Trophoblast cell (in vitro differentiated cells and primary cell): ENCODE data around the gene RFPL3.
A peak's percentile ranks its signal among the peaks of the same experiment; 100 is the strongest.

Experiments used
- DNase-seq, 2 donors: peaks; one replicate each; pipeline ENCODE4 v3.0.0-alpha.2; 2016
- H2AFZ ChIP-seq: 2 replicates; pipeline ENCODE4 v1.6.1; 2013; ENCODE audit warnings: low read length, moderate library complexity, mild to moderate bottlenecking; ENCODE audit not compliant: insufficient read depth, poor library complexity
- H2AK5ac ChIP-seq: 2 replicates; pipeline ENCODE4 v1.6.1; 2013; ENCODE audit warnings: mild to moderate bottlenecking, low read length
- H2BK120ac ChIP-seq: 2 replicates; pipeline ENCODE4 v1.6.1; 2013; ENCODE audit warnings: low read length, mild to moderate bottlenecking, moderate library complexity; ENCODE audit not compliant: insufficient read depth, poor library complexity
- H2BK12ac ChIP-seq: 2 replicates; pipeline ENCODE4 v1.6.1; 2013; ENCODE audit warnings: mild to moderate bottlenecking, low read length, moderate library complexity
- H2BK5ac ChIP-seq: 2 replicates; pipeline ENCODE4 v1.6.1; 2013; ENCODE audit warnings: low read length, low read depth, moderate library complexity, mild to moderate bottlenecking; ENCODE audit not compliant: poor library complexity
- H3K14ac ChIP-seq: 2 replicates; pipeline ENCODE4 v1.6.1; 2013; ENCODE audit warnings: mild to moderate bottlenecking, low read length
- H3K18ac ChIP-seq: 2 replicates; pipeline ENCODE4 v1.6.1; 2013; ENCODE audit warnings: mild to moderate bottlenecking, low read length
- H3K23ac ChIP-seq: 2 replicates; pipeline ENCODE4 v1.6.1; 2013; ENCODE audit warnings: low read length
- H3K27ac ChIP-seq: 2 replicates; pipeline ENCODE4 v1.5.1; 2013; ENCODE audit warnings: low read depth, mild to moderate bottlenecking, inconsistent platforms, low read length, moderate library complexity
- H3K27me3 ChIP-seq: 2 replicates; pipeline ENCODE4 v1.6.1; 2013; ENCODE audit warnings: inconsistent platforms, mild to moderate bottlenecking, low read length, moderate library complexity; ENCODE audit not compliant: insufficient read depth
- H3K36me3 ChIP-seq, 2 experiments: 1 replicate in 1 of 2; 2 replicates in 1 of 2; pipeline ENCODE4 v1.6.1; 2013; ENCODE audit warnings: low read length in 2 of 2, mild to moderate bottlenecking in 2 of 2, moderate library complexity in 1 of 2; ENCODE audit not compliant: insufficient read depth in 2 of 2, control insufficient read depth in 1 of 2
- H3K4ac ChIP-seq: 2 replicates; pipeline ENCODE4 v1.6.1; 2013; ENCODE audit warnings: low read depth, mild to moderate bottlenecking, low read length, moderate library complexity
- H3K4me1 ChIP-seq, 2 experiments: 1 replicate in 1 of 2; 2 replicates in 1 of 2; pipeline ENCODE4 v1.6.1; 2013; ENCODE audit warnings: low read length in 2 of 2, mild to moderate bottlenecking in 2 of 2, moderate library complexity in 1 of 2; ENCODE audit not compliant: insufficient read depth in 2 of 2, control insufficient read depth in 1 of 2
- H3K4me2 ChIP-seq: 2 replicates; pipeline ENCODE4 v1.6.1; 2013; ENCODE audit warnings: inconsistent platforms, mild to moderate bottlenecking, low read length, moderate library complexity
- H3K4me3 ChIP-seq: 2 replicates; pipeline ENCODE4 v1.5.1; 2013; ENCODE audit warnings: mild to moderate bottlenecking, low read depth, low read length, inconsistent platforms
- H3K79me1 ChIP-seq: one replicate; pipeline ENCODE4 v1.6.1; 2013; ENCODE audit warnings: low read length
- H3K79me2 ChIP-seq: 2 replicates; pipeline ENCODE4 v1.6.1; 2013; ENCODE audit warnings: low read length, mild to moderate bottlenecking; ENCODE audit not compliant: control insufficient read depth, insufficient read depth, poor library complexity
- H3K9ac ChIP-seq: 2 replicates; pipeline ENCODE4 v1.6.1; 2013; ENCODE audit warnings: mild to moderate bottlenecking, low read length
- H3K9me3 ChIP-seq: 2 replicates; pipeline ENCODE4 v1.6.1; 2013; ENCODE audit warnings: low read depth, mild to moderate bottlenecking, control low read depth, inconsistent platforms, low read length; ENCODE audit not compliant: insufficient read depth
- H4K12ac ChIP-seq: 2 replicates; pipeline ENCODE4 v1.6.1; 2013; ENCODE audit warnings: low read depth, mild to moderate bottlenecking, low read length, moderate library complexity
- H4K8ac ChIP-seq: 2 replicates; pipeline ENCODE4 v1.6.1; 2013; ENCODE audit warnings: low read depth, mild to moderate bottlenecking, low read length, moderate library complexity
- H4K91ac ChIP-seq: one replicate; pipeline ENCODE4 v1.6.1; 2013; ENCODE audit warnings: low read depth, mild to moderate bottlenecking, low read length, moderate library complexity
- WGBS: extraction: QIAGEN DNeasy Blood & Tissue Kit; methylation state at CpG from one replicate; pipeline ENCODE4 v1.1.7; 2013; ENCODE audit warnings: missing lambda C conversion rate; ENCODE audit not compliant: insufficient read length, insufficient coverage; ENCODE audit errors: extremely low coverage; 5-methylcytosine and 5-hydroxymethylcytosine counted together

Gene RFPL3

GRCh38 chr22:32310777-32311176, 46.9 kb upstream of the RFPL3 start:
- WGBS, result no CpG with 5 or more reads among the region's 5 CpGs
- Histone ChIP-seq H2BK5ac (no peak overlapping the region), H3K27ac (no peak overlapping the region), H2AFZ (no peak overlapping the region), H2AK5ac (no peak overlapping the region), H2BK120ac (no peak overlapping the region), H3K23ac (no peak overlapping the region), H3K9ac (no peak overlapping the region), H3K4me1 (no peaks in the 10 kb centered on the region), H3K79me1 (no peaks in the 10 kb centered on the region), H3K18ac (no peak overlapping the region), H4K8ac (no peak overlapping the region), H4K91ac (no peak overlapping the region), H3K4me3 (no peak overlapping the region), H3K4ac (no peak overlapping the region), H3K27me3 (no peaks in the 10 kb centered on the region), H2BK12ac (no peak overlapping the region), H4K12ac (no peak overlapping the region), H3K14ac (no peak overlapping the region), H3K36me3 (no peaks in the 10 kb centered on the region), H3K4me2 (no peak overlapping the region), H3K79me2 (no peaks in the 10 kb centered on the region), H3K9me3 (peaks cover 2% of the 10 kb centered on the region)
- no peak for DNase-seq

- Histone ChIP-seq H2AFZ (no peak overlapping the region), H2AK5ac (no peak overlapping the region), H3K79me2 (no peaks in the 10 kb centered on the region), H3K23ac (no peak overlapping the region), H3K4me1 (no peaks in the 10 kb centered on the region), H3K27ac (no peak overlapping the region), H3K27me3 (no peaks in the 10 kb centered on the region), H3K14ac (no peak overlapping the region), H3K9me3 (peaks cover 2% of the 10 kb centered on the region), H3K4me3 (no peak overlapping the region), H2BK120ac (no peak overlapping the region), H3K36me3 (no peaks in the 10 kb centered on the region), H3K4me2 (no peak overlapping the region), H3K79me1 (no peaks in the 10 kb centered on the region), H4K8ac (no peak overlapping the region), H2BK5ac (no peak overlapping the region), H3K9ac (peak overlapping the region; percentile 12), H3K4ac (no peak overlapping the region), H2BK12ac (no peak overlapping the region), H4K91ac (no peak overlapping the region), H3K18ac (no peak overlapping the region), H4K12ac (no peak overlapping the region)
- WGBS, result no CpG with 5 or more reads among the region's 11 CpGs
- no peak for DNase-seq
These were observed 46.1 kb upstream of the RFPL3 start for GRCh38 chr22:32311551-32312071.

- Histone ChIP-seq H3K36me3 (no peaks in the 10 kb centered on the region), H3K18ac (no peak overlapping the region), H2BK120ac (no peak overlapping the region), H3K4me3 (no peak overlapping the region), H3K4me2 (no peak overlapping the region), H2AK5ac (no peak overlapping the region), H4K91ac (no peak overlapping the region), H3K79me1 (no peaks in the 10 kb centered on the region), H3K23ac (no peak overlapping the region), H3K14ac (no peak overlapping the region), H4K12ac (no peak overlapping the region), H3K9ac (no peak overlapping the region), H3K9me3 (peaks cover 2% of the 10 kb centered on the region), H2AFZ (no peak overlapping the region), H3K4me1 (no peaks in the 10 kb centered on the region), H2BK5ac (no peak overlapping the region), H3K4ac (no peak overlapping the region), H3K79me2 (no peaks in the 10 kb centered on the region), H2BK12ac (no peak overlapping the region), H4K8ac (no peak overlapping the region), H3K27ac (no peak overlapping the region), H3K27me3 (no peaks in the 10 kb centered on the region)
- no CpG with 5 or more reads among the region's 4 CpGs for WGBS
- DNase-seq, result no peak
These were observed 44.9 kb upstream of the RFPL3 start for GRCh38 chr22:32312748-32313147.

- DNase-seq, result no peak
- Histone ChIP-seq H2AK5ac (no peak overlapping the region), H2BK5ac (no peak overlapping the region), H3K9ac (no peak overlapping the region), H3K9me3 (peaks cover 2% of the 10 kb centered on the region), H2BK12ac (no peak overlapping the region), H4K91ac (no peak overlapping the region), H4K8ac (no peak overlapping the region), H3K27ac (no peak overlapping the region), H2AFZ (no peak overlapping the region), H3K79me2 (no peaks in the 10 kb centered on the region), H3K14ac (no peak overlapping the region), H4K12ac (no peak overlapping the region), H3K79me1 (no peaks in the 10 kb centered on the region), H3K4me2 (no peak overlapping the region), H3K36me3 (no peaks in the 10 kb centered on the region), H3K27me3 (no peaks in the 10 kb centered on the region), H3K4ac (no peak overlapping the region), H2BK120ac (no peak overlapping the region), H3K18ac (no peak overlapping the region), H3K4me1 (no peaks in the 10 kb centered on the region), H3K23ac (no peak overlapping the region), H3K4me3 (no peak overlapping the region)
These were observed 44.1 kb upstream of the RFPL3 start for GRCh38 chr22:32313532-32313931.
